GM12801 (cell line): ENCODE results near the gene GRID1.

Experiments
- TF ChIP-seq, protein P1 (sequence below): IDR thresholded peaks from one replicate; pipeline ENCODE4 v1.5.1; 2011; ENCODE audit warnings: control low read depth; ENCODE audit not compliant: insufficient read length; ENCODE audit errors: extremely low read depth

Gene GRID1

DNA sequence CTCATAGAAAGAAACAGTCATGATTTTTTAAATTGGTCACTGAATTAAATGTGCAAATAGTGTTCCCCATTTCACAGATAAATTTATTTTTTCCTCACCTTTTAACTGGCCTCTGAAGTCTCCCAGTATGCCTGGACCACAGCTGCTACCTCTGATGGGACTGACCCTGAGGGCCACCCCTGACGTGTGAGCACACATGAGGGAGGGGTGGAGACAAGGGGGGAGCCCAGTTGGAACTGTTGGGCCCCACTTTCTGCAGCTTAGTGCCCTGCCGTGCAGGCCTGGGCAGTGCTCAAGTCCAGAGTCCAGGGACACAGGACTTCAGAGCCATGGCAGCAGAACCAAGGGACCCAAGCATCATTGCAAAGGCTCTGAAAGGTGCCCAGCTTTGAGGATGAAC lies 243.9 kb downstream of the GRID1 start:
- TF ChIP-seq, protein P1, sequence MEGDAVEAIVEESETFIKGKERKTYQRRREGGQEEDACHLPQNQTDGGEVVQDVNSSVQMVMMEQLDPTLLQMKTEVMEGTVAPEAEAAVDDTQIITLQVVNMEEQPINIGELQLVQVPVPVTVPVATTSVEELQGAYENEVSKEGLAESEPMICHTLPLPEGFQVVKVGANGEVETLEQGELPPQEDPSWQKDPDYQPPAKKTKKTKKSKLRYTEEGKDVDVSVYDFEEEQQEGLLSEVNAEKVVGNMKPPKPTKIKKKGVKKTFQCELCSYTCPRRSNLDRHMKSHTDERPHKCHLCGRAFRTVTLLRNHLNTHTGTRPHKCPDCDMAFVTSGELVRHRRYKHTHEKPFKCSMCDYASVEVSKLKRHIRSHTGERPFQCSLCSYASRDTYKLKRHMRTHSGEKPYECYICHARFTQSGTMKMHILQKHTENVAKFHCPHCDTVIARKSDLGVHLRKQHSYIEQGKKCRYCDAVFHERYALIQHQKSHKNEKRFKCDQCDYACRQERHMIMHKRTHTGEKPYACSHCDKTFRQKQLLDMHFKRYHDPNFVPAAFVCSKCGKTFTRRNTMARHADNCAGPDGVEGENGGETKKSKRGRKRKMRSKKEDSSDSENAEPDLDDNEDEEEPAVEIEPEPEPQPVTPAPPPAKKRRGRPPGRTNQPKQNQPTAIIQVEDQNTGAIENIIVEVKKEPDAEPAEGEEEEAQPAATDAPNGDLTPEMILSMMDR: no peak

DNA sequence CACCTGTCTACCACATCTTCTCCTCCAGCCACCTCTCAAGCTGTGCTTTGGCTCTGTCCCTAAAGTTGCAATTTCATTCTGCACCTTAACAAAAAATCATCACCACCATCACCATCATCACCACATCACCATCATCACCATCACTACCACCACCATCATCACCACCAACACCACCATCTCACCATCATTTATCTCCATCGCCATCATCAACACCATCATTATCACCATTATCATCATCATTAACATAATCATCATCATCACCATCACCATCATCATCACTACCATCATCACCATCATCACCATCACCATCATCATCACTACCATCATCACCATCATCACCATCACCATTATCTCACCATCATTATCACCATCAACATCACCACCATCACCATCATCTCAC lies 245.4 kb downstream of the GRID1 start:
- TF ChIP-seq, protein P1: no peak

DNA sequence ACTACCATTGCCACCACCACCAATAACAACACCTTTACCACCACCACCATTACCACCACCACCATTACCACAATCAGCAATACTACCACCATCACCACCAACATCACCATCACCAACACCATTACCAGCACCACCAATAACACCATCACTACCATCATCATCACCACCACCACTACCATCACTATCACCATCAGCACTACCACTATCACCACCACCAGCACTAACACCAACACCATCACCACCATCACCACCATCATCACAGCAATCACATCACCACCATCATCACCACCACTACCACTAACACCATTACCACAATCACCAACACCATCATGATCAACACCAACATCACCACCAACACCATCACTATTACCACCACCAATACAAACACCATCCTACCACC lies 249.5 kb downstream of the GRID1 start:
- TF ChIP-seq, protein P1: no peak

DNA sequence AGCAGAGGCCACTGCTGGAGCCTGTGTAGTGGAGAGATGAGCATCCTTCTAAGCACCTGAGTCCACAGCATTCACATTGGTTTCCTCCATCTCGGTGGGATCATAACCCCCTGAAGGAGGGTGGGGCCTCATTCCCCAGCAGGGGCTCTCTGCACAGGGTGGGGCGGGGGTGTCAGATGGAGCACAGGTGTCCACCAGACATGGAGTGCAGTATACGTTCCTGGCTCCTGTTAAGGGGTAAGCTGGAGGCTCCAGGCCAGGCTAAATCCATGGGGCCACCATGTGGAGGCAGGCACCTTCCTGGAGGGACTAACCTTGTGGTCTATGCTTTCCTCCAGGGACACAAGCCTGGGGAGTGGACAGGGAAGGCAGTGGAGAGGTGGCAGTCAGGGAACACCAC lies 252.6 kb downstream of the GRID1 start:
- TF ChIP-seq, protein P1: no peak

DNA sequence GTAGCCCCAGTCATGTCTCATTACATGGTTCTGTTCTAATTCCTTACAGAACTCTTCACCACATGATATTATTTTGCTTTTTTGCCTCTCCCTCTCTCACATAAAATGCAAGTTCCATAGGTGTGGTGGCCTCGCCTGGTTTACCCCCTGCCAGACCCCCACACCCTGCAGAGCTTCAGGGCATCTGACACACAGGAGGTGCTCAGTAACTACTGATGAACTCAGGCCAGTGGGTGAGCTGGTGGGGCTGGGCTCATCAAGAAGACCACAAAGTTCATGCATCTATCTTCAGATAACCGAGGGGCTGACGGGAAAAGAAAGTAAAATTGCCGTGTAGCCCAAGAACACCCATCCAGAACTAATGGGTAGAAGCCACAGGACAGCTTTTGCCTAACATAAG lies 253.1 kb downstream of the GRID1 start:
- TF ChIP-seq, protein P1: no peak

DNA sequence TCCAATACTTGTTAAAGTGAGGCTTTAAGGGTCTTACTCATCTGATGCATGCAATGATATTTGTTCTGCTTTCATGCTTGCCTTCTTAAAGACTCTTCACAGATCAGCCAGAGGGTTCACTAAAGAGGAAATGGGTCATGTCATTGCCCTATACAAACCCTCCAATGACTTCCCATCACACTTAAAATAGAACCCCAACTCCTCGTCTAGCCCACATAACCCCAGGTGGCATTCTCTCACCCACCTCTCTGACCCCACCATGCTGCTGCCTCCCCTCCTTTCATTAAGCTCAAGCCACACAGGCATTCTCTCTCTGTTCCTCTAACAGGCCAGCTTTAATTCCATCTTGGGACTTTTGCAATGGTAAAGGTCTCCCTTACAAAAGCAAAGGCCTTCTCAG lies 253.6 kb downstream of the GRID1 start:
- TF ChIP-seq, protein P1: no peak

DNA sequence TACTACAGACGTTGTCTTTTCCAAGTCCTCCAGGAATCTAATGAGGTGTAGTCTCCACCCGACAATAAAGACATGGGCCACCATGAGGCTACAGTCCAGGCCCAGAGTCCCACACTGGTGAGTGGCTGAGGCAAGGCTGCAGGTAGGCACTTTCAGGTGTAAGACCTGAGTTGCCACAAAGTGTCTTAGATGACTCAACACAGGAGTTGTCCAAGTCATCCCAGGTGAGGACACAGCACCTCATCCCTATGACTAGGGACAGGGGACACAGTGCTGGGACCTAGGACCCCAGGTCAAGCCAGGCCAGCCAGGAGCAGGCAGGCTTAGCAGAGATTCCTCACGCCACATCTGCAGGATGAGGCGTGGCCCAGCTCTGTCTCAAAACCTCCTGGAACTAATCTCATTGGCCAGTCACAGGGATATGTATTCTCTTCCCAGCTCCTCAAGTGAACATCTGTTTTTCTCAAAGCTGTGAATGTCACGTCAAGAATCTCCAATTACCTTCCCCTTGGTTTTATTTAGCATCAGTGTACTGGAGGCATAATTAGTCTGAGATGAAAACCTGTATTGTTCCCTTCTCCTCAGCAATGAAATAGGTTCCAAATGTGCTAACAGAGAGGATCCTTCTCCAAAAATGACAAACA lies 254.6 kb downstream of the GRID1 start:
- TF ChIP-seq, protein P1: no peak

DNA sequence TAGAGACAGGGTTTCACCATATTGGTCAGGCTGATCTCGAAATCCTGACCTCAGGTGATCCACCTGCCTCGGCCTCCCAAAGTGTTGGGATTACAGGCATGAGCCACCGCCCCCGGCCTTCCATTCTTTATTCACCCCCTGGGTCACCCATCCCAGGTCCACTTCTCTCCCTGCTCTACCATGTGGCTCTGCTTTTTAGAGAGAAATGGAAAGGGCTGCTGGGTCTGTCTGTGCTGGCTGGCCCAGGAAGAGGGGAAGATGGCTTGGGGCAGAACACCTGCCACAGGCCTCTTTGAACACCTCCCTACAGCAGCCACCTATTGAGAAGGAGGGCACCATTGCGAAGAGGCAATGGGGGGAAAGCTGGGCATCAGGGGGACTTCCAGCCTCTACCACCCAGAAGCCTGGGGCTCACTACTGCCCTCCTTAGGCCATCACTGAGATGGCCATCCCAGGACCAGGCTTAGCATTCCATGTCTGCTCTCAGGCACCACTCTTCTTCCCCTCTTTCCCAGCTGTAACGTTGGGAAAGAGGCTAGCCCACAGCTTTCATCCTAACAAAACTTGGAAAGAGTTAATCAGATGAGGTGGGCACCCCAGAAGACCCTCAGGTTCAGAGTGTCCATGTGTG lies 256.3 kb downstream of the GRID1 start:
- TF ChIP-seq, protein P1: no peak
